8988T (cell line): ENCODE measurements around the gene PDF.
"Not testable (repeated sequence)": the region's sequence is repeated elsewhere in the genome, so short reads cannot be mapped to it uniquely, and the experiment has no call there.

Experiments
- DNase-seq: peaks from one replicate; pipeline ENCODE4 v3.0.0; 2011

PDF gene

DNA sequence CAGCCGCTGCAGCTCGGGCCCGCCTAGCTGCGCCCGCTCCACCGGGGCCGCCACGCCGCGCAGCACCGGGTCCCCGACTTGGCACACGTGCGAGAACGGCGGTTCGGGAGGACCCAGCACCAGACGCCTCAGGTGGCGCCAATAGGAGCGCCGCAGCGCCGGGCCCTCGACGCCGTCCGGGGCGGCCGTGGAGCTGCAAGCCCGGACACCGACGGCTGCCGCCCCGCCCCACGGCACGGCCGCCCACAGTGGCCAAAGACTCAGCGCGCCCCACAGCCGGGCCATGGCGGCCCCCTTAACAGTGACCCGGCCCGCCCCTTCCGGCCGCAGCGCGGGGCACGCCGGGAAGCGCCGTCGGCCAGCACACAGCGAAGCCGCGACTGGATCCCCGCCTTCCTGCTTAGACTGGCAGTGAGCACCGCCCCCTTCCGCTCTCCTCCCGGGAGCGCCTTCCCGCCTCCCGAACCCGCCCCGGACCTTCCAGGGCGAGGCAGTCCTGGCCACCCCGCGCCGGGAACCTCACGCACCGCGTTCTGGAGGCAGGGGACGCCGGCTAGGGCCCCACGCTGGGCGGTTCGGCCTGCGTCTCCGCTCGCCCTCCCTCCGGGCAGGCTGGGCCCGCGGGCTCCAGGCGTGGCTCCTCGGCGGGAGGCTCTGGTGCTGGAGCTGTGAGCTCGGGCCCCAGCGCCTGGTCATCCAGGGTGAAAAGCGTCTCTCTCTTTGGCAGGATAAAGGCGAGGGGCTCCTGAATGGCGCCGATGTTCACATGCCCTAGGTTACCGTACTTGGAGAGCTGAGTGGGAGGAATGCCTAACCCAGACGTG, at the start of gene PDF:
TSS of gene PDF (minus strand) at position 303 of the 824 bp plus-strand sequence. CDS start at position 285, 18 bp downstream.
- peak; percentile 97 for DNase-seq

DNA sequence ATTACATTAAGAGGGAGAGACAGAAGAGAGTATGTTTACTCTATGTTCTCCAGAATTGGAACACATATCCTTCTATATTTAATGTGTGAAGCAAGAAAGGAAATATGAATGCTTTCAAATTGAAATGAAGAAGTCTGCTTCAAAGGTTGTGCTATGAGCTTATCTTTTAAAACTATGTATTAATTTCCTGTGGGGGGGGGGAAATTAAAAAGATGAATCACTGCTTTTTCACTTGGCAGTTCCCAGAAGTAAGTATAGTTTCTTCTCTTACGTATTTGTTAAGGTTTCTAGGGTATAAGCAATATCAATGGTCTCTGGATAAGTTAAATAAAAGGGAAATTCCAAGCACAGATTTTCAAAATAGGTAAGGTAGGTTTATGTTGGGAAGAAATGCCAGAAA, 48.4 kb upstream of the PDF start:
- no peak for DNase-seq

DNA sequence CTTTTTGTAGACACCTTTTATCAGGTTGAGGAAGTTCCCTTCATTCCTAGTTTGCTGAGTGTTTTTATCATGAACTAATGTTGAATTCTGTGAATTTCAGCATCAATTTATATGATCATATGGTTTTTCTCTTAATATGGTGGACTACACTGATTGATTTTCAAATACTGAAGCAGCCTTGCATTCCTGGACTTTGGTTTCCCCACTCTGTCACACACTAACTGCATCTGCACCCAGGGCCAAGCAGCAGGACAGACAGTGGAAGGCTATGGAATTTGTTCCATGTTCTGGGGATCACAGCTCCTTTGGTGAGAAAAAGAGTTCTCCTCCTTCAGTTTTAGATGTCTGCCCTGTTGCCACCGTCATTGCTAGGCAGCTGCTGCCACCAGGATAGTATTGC, 47.6 kb upstream of the PDF start:
- DNase-seq: no peak

DNA sequence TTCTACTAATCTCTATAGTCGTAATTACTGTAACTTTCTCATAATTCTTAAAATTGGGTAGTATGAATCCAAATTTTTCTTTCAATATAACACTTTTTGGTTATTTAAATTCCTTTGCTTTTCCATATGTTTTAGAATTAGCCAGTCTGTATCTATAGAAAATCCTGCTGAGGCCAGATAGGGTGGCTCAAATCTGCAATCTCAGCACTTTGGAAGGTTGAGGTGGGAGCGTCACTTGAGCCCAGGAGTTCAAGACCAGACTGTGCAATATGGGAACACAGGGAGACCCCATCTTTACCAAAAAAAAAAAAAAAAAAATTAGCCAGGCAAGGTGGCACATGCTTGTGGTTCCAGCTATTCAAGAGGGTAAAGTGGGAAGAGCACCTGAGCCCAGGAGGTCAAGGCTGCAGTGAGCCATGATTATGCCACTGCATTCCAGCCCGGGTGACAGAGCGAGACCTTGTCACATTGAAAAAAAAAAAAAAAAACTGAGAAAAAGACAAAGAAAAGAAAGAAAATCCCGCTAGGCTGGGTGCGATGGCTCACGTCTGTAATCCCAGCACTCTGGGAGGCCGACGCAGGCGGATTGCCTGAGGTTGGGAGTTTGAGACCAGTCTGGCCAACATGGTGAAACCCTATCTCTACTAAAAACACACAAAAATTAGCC, 46.1 kb upstream of the PDF start:
- no peak for DNase-seq

GRCh38 chr16:69373019-69373418, 42.6 kb upstream of the PDF start:
- no peak for DNase-seq

- DNase-seq: no peak
These were observed 41.2 kb upstream of the PDF start for GRCh38 chr16:69371564-69371963.

DNA sequence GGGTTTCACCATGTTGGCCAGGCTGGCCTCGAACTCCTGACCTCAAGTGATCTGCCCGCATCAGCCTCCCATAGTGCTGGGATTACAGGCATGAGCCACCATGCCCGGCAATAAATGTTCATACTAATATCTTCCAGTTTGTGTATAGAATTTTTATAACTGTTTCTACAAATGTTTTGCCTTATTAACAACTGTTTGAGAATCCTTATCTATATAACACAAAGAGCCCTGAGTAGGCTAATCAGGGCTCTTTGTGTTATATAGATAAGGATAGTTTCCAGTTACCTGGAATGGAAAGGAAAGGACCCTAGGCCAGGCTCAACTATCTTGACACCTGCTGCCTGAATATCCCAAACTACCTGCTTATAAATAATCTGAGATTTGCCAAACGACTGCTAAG, 38.5 kb upstream of the PDF start:
- no peak for DNase-seq

DNA sequence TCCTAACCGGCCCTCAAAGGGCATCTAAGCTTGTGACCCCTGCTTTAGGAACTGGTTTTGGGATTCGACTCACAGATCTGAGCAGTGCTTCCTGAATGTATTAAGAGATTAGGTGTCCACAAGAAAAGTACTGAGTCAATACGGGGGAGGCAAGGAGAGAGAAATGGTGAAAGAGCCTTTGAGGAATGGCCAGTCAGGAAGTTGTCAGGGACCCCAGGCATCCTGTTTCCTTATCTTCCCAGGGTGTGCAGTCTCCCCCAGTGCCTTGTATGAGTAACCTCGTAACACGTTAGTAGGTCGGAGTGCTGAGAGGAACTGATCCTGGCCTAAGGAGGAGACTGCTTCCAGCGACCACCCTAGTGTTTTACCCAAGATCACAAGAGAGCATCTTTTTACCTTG, 37.6 kb upstream of the PDF start:
- DNase-seq: no peak

DNA sequence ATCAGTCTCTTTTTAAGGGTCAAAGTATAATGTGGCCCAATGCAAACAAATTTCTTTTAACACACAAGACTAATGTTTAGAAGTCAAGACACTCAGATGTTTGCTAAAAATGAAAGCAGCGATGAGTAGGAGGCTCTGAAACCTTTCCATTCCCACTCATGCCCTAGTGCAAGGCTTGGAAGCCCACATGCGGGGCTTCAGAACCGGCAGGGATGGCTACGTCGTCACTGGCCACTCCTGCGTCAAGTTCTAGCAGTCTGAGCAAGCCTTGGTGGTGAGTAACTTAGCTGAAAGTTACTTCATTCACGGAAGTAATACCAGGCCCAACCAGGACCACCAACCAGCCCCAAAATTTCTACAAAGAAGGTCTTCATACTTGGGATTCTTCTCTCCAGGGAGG, 36.0 kb upstream of the PDF start:
- no peak for DNase-seq

GRCh38 chr16:69365901-69366300, 35.5 kb upstream of the PDF start:
- DNase-seq: no peak

DNA sequence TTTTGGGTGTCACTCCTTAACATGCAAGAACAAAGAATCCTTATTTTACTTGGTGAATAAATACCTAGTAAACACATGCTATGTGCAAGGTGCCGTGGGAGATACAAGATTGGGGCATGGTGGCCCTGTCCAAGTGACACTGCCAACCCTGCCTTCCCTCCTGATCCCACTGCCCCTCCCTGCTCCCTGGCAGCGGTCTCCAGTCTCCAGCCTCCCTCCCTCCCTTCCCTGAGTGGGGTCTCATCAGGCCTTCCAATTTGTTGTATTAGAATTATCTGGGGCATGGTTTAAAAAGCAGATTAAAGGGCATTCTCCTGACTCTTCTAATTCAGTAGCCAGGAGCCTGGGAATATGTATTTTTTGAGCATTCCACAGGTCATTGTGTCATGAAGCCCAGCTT, 33.7 kb upstream of the PDF start:
- DNase-seq: no peak

- DNase-seq: no peak
These were observed 32.9 kb upstream of the PDF start for GRCh38 chr16:69363281-69363717.

DNA sequence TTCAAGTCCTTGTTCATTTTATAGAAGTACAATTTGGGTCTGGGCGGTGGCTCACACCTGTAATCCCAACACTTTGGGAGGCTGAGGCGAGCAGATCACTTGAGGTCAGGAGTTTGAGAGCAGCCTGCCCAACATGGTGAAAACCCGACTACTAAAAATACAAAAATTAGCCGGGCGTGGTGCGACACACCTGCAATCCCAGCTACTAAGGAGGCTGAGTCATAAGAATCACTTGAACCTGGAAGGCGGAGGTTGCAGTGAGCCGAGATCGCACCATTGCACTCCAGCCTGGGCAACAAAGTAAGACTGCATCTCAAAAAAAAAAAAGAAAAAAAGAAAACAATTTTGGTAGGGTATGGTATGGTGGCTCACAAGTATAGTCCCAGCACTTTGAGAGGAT, 29.7 kb upstream of the PDF start:
- not testable (repeated sequence) for DNase-seq

DNA sequence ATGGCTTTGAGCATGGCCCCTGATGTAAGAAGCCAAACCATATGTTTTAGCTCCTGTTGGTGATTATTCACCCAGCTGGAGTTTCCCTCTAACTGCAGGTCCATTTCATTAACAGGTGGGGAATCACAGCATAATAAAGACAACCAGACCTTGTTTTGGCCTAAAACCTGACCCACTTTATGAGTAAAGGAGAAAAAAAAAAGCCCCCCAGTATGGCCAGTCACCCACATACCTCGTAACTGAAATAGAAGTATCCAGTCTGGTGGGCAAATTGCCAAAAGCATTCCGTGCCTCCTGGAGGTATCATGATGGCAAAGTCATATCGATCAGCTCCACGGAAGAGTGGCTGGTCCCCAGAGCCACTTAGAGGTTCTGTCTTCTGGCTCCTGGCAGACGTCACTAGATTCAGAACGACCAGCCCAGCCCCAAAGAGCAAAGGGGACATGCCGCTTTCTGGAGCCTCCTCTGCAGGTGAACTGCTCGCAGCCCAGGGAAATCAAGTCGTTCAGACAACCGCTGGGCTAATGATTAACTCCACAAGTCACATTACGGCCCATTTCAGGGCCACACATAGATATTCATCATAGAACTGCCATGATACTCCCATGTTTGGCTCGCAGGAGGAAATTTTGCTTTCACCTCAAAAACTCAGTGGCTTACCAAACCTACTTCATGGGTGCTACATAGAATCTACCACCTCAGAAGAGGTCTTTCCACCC, 21.1 kb upstream of the PDF start, which contains the start of gene TMED6:
TSS of gene TMED6 (minus strand) at position 478 of the 719 bp plus-strand sequence. CDS start at position 445, 33 bp downstream.
- DNase-seq: no peak

DNA sequence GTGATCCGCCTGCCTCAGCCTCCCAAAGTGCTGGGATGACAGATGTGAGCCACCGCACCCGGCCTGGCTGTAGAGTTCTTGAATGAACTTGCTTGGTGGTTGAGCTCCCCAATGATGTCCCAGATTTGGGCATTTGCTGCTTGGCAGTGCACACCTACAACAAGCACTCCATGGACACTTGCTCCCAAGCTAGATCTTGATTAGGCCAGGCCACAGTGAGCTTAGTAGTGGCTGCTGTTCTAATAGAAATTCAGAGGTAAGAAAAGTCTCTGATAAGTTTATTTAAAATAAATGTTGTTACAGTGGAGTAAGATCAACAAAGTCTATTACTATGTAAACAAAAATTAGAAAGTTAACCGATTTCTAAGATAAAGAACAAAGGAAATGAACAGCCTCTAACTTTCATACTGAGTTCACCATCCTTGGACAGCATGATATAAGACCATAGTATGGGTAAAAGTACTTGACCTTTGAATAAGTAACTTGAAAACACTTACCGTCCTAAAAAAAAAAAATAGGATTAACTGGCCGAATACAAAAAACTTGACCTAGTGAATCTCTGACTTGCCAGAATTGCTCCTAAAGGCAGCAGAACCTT, 20.2 kb upstream of the PDF start:
- DNase-seq: no peak

DNA sequence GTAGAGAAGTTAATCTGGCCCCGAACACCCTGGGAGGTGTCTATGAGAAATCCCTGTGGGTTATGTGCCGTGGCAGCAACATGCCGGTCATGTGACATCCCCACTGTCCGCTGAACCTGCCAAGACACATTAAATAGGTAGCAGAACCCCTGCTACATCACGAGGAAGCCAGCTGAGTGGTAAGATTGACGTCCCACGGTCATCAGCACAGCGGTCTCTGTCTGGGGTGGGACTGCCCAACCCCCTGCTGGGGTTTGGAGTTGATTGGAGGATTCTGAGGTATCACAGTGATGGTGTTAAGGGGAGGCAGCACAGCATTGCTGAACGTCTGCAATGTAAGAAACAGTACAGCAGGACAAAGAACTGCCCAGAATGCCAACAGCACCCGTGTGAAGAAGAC, 19.1 kb upstream of the PDF start:
- DNase-seq: no peak

- no peak for DNase-seq
These were observed 17.8 kb upstream of the PDF start for GRCh38 chr16:69348222-69348621.

GRCh38 chr16:69346683-69347082, 16.3 kb upstream of the PDF start:
- no peak for DNase-seq

GRCh38 chr16:69345923-69346322, 15.5 kb upstream of the PDF start:
- DNase-seq: no peak

GRCh38 chr16:69344171-69344570, 13.8 kb upstream of the PDF start:
- no peak for DNase-seq

- DNase-seq: no peak
These were observed 9.8 kb upstream of the PDF start for GRCh38 chr16:69340095-69340644.

DNA sequence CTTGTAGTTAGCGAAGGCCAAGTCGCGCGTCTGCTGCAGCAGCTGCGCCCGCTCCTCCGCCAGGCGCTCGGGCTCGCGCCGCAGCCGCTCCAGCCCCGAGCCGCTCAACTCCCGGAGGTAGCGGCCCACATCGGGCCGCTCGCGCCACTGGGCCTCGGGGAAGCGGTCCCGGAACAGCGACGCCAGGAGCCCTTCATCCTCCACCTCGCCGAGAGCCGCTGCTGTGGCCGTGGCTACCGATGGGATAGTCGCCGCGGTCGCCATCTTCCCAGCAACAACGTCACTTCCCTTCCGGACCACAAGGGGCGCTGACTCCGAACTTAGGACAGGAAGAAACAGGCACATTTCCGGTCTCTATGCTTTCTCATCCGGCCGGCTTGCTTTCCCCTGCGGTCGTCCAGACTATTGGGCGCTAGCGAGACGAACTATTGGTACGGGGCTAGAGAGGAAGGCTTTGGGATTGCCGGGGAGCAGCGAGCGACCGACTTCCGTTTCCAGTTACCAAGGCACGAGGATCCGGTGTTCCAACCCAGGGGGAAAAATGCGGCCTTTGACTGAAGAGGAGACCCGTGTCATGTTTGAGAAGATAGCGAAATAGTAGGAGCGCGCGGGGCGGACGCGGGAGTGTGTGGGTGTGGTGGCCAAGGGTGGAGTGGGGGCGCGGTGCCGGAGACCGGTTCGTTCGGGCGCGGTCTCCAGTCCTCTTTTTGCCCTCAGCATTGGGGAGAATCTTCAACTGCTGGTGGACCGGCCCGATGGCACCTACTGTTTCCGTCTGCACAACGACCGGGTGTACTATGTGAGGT, 9.1 kb upstream of the PDF start, which contains the start of the genes COG8 and NIP7:
TSS of gene COG8 (minus strand) at position 276 of the 806 bp plus-strand sequence. CDS start at position 264, 12 bp downstream.
TSS of gene NIP7 (plus strand) at position 484 of the 806 bp plus-strand sequence. CDS start at position 542, 58 bp downstream.
- peak; percentile 86 for DNase-seq
